ENCODE data around the gene FOXN3. TPM values are rescaled to one million over a fixed set of nuclear protein-coding genes. Genes with fewer than 3 reads are reported as not detected.

Gene FOXN3
- total RNA-seq, 6 experiments from 2014 or later = 41.5 to 74.2 (median 55.8) TPM

DNA sequence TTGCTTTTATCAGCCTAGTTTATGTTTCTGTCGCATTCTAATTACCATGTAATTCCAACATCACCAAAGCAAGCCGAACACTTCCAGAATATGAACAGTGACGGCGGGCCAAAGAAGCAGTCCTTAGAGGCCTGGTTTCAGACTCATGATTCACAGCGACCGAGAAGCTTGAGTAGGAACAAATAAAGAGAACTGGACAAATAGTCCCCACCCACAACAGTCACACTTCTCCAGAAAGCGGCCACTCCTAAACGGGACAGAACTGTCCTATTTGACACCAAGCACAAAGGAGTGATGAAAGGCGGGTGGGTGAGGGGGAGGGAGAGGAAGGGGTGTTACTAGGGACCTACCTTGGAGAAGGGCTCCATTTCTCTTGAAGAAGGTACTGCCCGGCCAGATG is 136.4 kb downstream of the FOXN3 start:
- Histone ChIP-seq H3K27me3 (no peaks in the 10 kb centered on the region), H3K36me3 (no peaks in the 10 kb centered on the region), H3K4me3 (no peak overlapping the region), H3K4me1 (no peaks in the 10 kb centered on the region), H3K27ac (no peak overlapping the region), H3K9me3 (no peaks in the 10 kb centered on the region)
- peak in 1 of 3 donors; percentile 26 for DNase-seq
- peak in 3 of 4 donors; percentile 25 to 49 (median 41) for ATAC-seq
- WGBS (ENCODE audit: insufficient coverage, low coverage, low lambda C conversion rate, missing lambda C conversion rate) = 86% methylated on average over 10 of the region's 10 CpGs
- no peak for TF ChIP-seq CTCF (IDR thresholded peaks at IDR 0.05)
- no peak for TF ChIP-seq POLR2A (IDR thresholded peaks at IDR 0.05)
- intact Hi-C loops (cut with DNase I) = no loop called here

GRCh38 chr14:89279649-89280232 is 137.3 kb downstream of the FOXN3 start:
- intact Hi-C loops (cut with DNase I) = no loop called here
- no peaks in the 10 kb centered on the region for H3K27me3 ChIP-seq
- H3K9me3 ChIP-seq = no peaks in the 10 kb centered on the region
- H3K36me3 ChIP-seq = no peaks in the 10 kb centered on the region
- peak in 1 of 3 donors; percentile 13 for DNase-seq
- H3K4me3 ChIP-seq = no peak overlapping the region
- H3K27ac ChIP-seq = no peak overlapping the region
- no peaks in the 10 kb centered on the region for H3K4me1 ChIP-seq
- TF ChIP-seq CTCF (IDR thresholded peaks at IDR 0.05) (no peak), POLR2A (IDR thresholded peaks at IDR 0.05) (no peak)
- WGBS (ENCODE audit: insufficient coverage, low coverage, low lambda C conversion rate, missing lambda C conversion rate) = 94% methylated on average over 9 of the region's 9 CpGs
- no peak for ATAC-seq

DNA sequence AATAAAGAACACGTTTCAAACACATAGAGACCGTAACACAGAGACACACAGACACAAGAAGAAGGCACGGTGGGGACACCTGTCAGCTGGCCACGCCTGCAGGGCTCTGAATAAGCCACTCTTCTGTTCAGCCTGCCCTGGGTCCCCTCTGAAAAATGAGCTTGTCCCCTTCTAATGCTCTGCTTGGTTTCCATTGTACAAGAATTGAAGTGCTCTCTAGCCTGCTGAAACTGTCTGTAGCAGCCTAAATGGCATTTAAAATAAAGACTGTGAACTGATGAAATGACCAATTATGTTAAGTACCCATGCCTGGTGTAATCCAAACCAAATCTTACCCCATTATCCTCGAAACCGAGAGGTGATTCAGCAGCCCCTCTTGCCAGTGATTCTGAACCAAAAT is 139.8 kb downstream of the FOXN3 start:
- Histone ChIP-seq H3K9me3 (no peaks in the 10 kb centered on the region), H3K27me3 (no peaks in the 10 kb centered on the region), H3K36me3 (no peaks in the 10 kb centered on the region), H3K4me3 (no peak overlapping the region), H3K27ac (no peak overlapping the region), H3K4me1 (no peaks in the 10 kb centered on the region)
- TF ChIP-seq POLR2A (IDR thresholded peaks at IDR 0.05) (no peak), CTCF (IDR thresholded peaks at IDR 0.05) (no peak)
- intact Hi-C loops (cut with DNase I) = no loop called here
- no peak for DNase-seq
- 69% methylated on average over 5 of the region's 6 CpGs for WGBS (ENCODE audit: insufficient coverage, low coverage, low lambda C conversion rate, missing lambda C conversion rate)
- no peak for ATAC-seq

- no peak overlapping the region for H3K4me3 ChIP-seq
- ATAC-seq (peak; percentile 26 to 43 (median 38)), DNase-seq (no peak)
- 50% methylated on average over 3 of the region's 3 CpGs for WGBS (ENCODE audit: insufficient coverage, low coverage, low lambda C conversion rate, missing lambda C conversion rate)
- H3K9me3 ChIP-seq = no peaks in the 10 kb centered on the region
- intact Hi-C loops (cut with DNase I) = no loop called here
- no peak for TF ChIP-seq POLR2A (IDR thresholded peaks at IDR 0.05)
- TF ChIP-seq CTCF (IDR thresholded peaks at IDR 0.05) = no peak
- H3K4me1 ChIP-seq = no peaks in the 10 kb centered on the region
- no peak overlapping the region for H3K27ac ChIP-seq
- no peaks in the 10 kb centered on the region for H3K27me3 ChIP-seq
- H3K36me3 ChIP-seq = no peaks in the 10 kb centered on the region
Measured at GRCh38 chr14:89276424-89276975, 140.5 kb downstream of the FOXN3 start.
